PFSK-1 (cell line): Measurements from ENCODE around the gene CCDC88C.

Source experiments
- POLR2AphosphoS5 ChIP-seq: IDR thresholded peaks from 2 replicates; pipeline ENCODE4 v1.6.1; 2012; ENCODE audit warnings: low read depth, mild to moderate bottlenecking, control low read depth, low read length, moderate library complexity
- REST ChIP-seq, 2 experiments: IDR thresholded peaks; 2 replicates each; pipeline versions ENCODE4 v1.6.1 to v1.8.0; 2011 to 2012; ENCODE audit warnings: low read depth in 2 of 2, low read length in 2 of 2, control low read depth in 1 of 2, inconsistent platforms in 1 of 2, mild to moderate bottlenecking in 1 of 2, moderate library complexity in 1 of 2; ENCODE audit not compliant: insufficient read depth in 1 of 2
- SIN3A ChIP-seq: IDR thresholded peaks from 2 replicates; pipeline ENCODE4 v1.6.1; 2012; ENCODE audit warnings: mild to moderate bottlenecking, low read length, moderate library complexity, borderline replicate concordance; ENCODE audit not compliant: insufficient read depth
- TAF1 ChIP-seq: IDR thresholded peaks from 2 replicates; pipeline ENCODE4 v1.6.1; 2012; ENCODE audit warnings: low read length, control low read depth, borderline replicate concordance; ENCODE audit not compliant: insufficient read depth

DNA sequence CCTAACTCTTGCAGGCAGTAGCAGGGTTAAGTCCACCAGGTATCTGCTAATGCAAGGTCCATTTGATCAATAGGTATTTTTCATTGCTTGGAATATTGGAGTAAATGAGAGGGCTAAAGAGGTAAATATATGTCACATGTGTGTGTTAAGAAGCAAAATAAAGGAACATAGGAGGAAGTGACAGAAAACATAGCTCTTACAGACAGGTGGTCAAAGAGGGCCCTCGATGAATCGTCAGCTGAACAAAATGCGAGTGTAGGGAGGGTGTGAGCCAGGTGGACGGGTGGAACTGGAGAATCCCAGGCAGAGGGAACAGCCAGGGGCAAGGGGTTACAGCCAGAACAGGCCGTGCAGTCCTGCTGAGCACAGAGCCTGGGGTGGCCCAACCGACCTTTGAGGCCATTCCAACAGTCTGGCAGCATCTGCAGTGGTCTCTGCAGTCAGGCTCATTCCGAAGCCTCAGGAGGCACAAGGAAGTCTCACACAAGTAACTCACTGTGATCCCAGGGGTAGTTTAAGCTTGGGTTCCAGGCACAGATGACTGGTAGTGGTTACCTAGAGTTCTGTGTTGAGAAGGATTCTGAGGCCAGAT, 43.2 kb downstream of the CCDC88C start:
- TF ChIP-seq REST (IDR thresholded peaks at IDR 0.05; ENCODE audit: insufficient read depth in 1 of 2, low read depth in 2 of 2, low read length in 2 of 2) = no peak
- no peak for TF ChIP-seq SIN3A
- no peak for TF ChIP-seq POLR2AphosphoS5
- TF ChIP-seq TAF1 = no peak
